Astrocyte (in vitro differentiated cells and primary cell): ENCODE results near the gene KYNU. TPM values are rescaled to one million over a fixed set of nuclear protein-coding genes. Genes with fewer than 3 reads are reported as not detected.
A peak's percentile ranks its signal among the peaks of the same experiment; 100 is the strongest.
"Not testable (repeated sequence)": the region's sequence is repeated elsewhere in the genome, so short reads cannot be mapped to it uniquely, and the experiment has no call there.

Experiments
- DNase-seq: peaks from one replicate; pipeline ENCODE4 v3.0.0-alpha.2; 2010; ENCODE audit warnings: low read depth
- FAIRE-seq: peaks from 2 replicates; lab custom pipeline; 2011; peaks lifted over from hg19 to GRCh38; lab: Jason Lieb, UNC
- H2AFZ ChIP-seq: 2 replicates; pipeline ENCODE4 v1.6.0; 2012; ENCODE audit warnings: low read depth, low read length, inconsistent platforms
- H3K27ac ChIP-seq: 2 replicates; pipeline ENCODE4 v1.5.1; 2011; ENCODE audit warnings: low read depth, low read length, inconsistent platforms
- H3K27me3 ChIP-seq: 2 replicates; pipeline ENCODE4 v1.6.0; 2011; ENCODE audit warnings: low read length, inconsistent platforms; ENCODE audit not compliant: insufficient read depth
- H3K36me3 ChIP-seq: 2 replicates; pipeline ENCODE4 v1.5.1; 2011; ENCODE audit warnings: low read length, inconsistent platforms; ENCODE audit not compliant: insufficient read depth
- H3K4me1 ChIP-seq: 2 replicates; pipeline ENCODE4 v1.5.1; 2011; ENCODE audit warnings: low read length, inconsistent platforms; ENCODE audit not compliant: insufficient read depth
- H3K4me2 ChIP-seq: 2 replicates; pipeline ENCODE4 v1.6.0; 2012; ENCODE audit warnings: low read length, inconsistent platforms
- H3K4me3 ChIP-seq: 2 replicates; pipeline ENCODE4 v1.5.1; 2011; ENCODE audit warnings: low read depth, mild to moderate bottlenecking, low read length, inconsistent platforms; ENCODE audit not compliant: insufficient read depth
- H3K79me2 ChIP-seq: 2 replicates; pipeline ENCODE4 v1.6.0; 2012; ENCODE audit warnings: mild to moderate bottlenecking, low read length, inconsistent platforms; ENCODE audit not compliant: insufficient read depth
- H3K9ac ChIP-seq: 2 replicates; pipeline ENCODE4 v1.6.0; 2012; ENCODE audit warnings: mild to moderate bottlenecking, low read length, inconsistent platforms
- H3K9me3 ChIP-seq: 2 replicates; pipeline ENCODE4 v1.5.1; 2012; ENCODE audit warnings: low read depth, mild to moderate bottlenecking, low read length, inconsistent platforms; ENCODE audit not compliant: insufficient read depth
- H4K20me1 ChIP-seq: 2 replicates; pipeline ENCODE4 v1.6.0; 2012; ENCODE audit warnings: low read length, inconsistent platforms; ENCODE audit not compliant: insufficient read depth
- H3K27ac Mint-ChIP-seq: one replicate; pipeline ENCODE4 v1.8.0; 2021; ENCODE audit warnings: mild to moderate bottlenecking, mixed read lengths; ENCODE audit not compliant: unreplicated experiment
- H3K27me3 Mint-ChIP-seq: one replicate; pipeline ENCODE4 v1.8.0; 2021; ENCODE audit warnings: low read depth, mixed read lengths; ENCODE audit not compliant: unreplicated experiment
- H3K36me3 Mint-ChIP-seq: one replicate; pipeline ENCODE4 v1.8.0; 2021; ENCODE audit warnings: low read depth, mixed read lengths; ENCODE audit not compliant: unreplicated experiment
- H3K4me1 Mint-ChIP-seq: one replicate; pipeline ENCODE4 v1.8.0; 2021; ENCODE audit warnings: low read depth, mixed read lengths; ENCODE audit not compliant: unreplicated experiment
- H3K4me3 Mint-ChIP-seq: one replicate; pipeline ENCODE4 v1.8.0; 2021; ENCODE audit warnings: mild to moderate bottlenecking, moderate library complexity, mixed read lengths; ENCODE audit not compliant: unreplicated experiment
- H3K9me3 Mint-ChIP-seq: one replicate; pipeline ENCODE4 v1.8.0; 2021; ENCODE audit warnings: mild to moderate bottlenecking, mixed read lengths; ENCODE audit not compliant: unreplicated experiment
- EZH2 ChIP-seq: IDR thresholded peaks from 2 replicates; pipeline ENCODE4 v1.6.1; 2012; ENCODE audit warnings: mild to moderate bottlenecking, low read length, inconsistent platforms; ENCODE audit not compliant: insufficient read depth
- total RNA-seq: library from RNA; stranded (reverse); gene quantifications from 2 replicates; pipeline ENCODE4 v1.2.1, GENCODE V29; 2021
- TF ChIP-seq, protein P1 (sequence below): IDR thresholded peaks from 2 replicates; pipeline ENCODE4 v1.5.1; 2011; ENCODE audit warnings: low read depth, mild to moderate bottlenecking, inconsistent platforms, low read length, moderate library complexity; ENCODE audit not compliant: insufficient read depth

The KYNU gene
- total RNA-seq, 1 donor from 2014 or later: 1.2 TPM

DNA sequence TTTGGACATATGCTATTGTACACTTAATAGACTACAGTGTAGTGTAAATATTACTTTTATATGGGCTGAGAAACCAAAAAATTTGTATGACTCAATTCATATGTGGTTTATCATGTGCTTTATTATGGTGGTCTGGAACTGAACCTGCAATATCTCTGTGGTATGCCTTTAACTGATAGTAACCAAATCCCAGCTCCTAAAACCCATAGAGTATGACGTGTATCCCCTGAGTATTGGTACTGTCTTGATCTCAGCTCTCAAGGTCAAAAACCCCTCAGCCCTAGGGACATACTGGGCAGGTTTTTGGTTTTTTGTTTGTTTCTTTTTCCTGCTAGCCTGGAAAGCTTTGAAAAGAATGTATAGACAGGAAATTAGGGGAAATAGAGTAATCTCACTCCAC, 209.6 kb downstream of the KYNU start:
- Mint-ChIP-seq H3K36me3 (no peaks in the 10 kb centered on the region), H3K27ac (no peak overlapping the region), H3K9me3 (no peaks in the 10 kb centered on the region), H3K4me1 (peaks cover 3% of the 10 kb centered on the region), H3K27me3 (no peaks in the 10 kb centered on the region), H3K4me3 (no peak overlapping the region)
- Histone ChIP-seq H3K4me2 (no peak overlapping the region), H3K9me3 (no peaks in the 10 kb centered on the region), H3K4me1 (peaks cover 4% of the 10 kb centered on the region), H4K20me1 (no peaks in the 10 kb centered on the region), H3K27me3 (no peaks in the 10 kb centered on the region), H3K27ac (no peak overlapping the region), H3K79me2 (no peaks in the 10 kb centered on the region), H3K36me3 (no peaks in the 10 kb centered on the region), H3K4me3 (no peak overlapping the region), H3K9ac (no peak overlapping the region), H2AFZ (no peak overlapping the region)
- peak; percentile 11 for DNase-seq
- no peak for FAIRE-seq
- TF ChIP-seq, protein P1, sequence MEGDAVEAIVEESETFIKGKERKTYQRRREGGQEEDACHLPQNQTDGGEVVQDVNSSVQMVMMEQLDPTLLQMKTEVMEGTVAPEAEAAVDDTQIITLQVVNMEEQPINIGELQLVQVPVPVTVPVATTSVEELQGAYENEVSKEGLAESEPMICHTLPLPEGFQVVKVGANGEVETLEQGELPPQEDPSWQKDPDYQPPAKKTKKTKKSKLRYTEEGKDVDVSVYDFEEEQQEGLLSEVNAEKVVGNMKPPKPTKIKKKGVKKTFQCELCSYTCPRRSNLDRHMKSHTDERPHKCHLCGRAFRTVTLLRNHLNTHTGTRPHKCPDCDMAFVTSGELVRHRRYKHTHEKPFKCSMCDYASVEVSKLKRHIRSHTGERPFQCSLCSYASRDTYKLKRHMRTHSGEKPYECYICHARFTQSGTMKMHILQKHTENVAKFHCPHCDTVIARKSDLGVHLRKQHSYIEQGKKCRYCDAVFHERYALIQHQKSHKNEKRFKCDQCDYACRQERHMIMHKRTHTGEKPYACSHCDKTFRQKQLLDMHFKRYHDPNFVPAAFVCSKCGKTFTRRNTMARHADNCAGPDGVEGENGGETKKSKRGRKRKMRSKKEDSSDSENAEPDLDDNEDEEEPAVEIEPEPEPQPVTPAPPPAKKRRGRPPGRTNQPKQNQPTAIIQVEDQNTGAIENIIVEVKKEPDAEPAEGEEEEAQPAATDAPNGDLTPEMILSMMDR: no peak
- no peak for TF ChIP-seq EZH2

DNA sequence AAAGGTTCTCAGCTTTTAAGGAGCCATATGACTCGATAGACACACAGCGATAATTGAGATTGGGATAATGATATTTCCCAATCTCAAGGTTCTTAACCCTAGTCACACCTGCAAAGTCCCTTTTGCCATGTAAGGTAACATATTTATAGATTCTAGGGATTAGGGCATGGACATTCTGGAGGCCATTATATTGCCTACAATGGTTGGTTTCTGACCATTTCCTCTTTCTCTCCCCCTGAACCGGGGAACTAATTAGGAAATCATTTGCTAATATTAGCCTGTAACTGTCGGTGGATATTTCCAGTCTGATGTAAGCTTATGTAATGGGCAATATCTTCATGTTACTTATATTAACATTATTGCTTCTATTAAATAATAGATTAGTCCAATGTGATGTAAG, 210.9 kb downstream of the KYNU start:
- Mint-ChIP-seq H3K27ac (no peak overlapping the region), H3K9me3 (no peaks in the 10 kb centered on the region)

DNA sequence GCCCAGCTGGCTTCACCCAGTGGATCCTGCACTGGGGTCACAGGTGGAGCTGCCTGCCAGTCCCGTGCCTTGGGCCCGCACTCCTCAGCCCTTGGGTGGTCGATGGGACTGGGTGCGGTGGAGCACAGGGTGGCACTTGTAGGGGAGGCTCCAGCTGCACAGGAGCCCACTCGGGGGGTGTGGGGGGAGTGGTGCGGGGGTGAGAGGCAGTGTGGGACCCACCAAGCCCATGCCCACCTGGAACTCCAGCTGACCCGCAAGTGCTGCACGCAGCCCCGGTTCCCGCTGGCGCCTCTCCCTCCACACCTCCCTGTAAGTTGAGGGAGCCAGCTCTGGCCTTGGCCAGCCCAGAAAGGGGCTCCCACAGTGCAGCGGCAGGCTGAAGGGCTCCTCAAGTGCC, 212.1 kb downstream of the KYNU start:
- H3K4me3 ChIP-seq, FAIRE-seq, H3K9me3 Mint-ChIP-seq, H3K27ac ChIP-seq, H3K27ac Mint-ChIP-seq, H2AFZ ChIP-seq, H3K4me1 ChIP-seq, H3K79me2 ChIP-seq, H3K4me2 ChIP-seq, H3K27me3 ChIP-seq, H3K9me3 ChIP-seq, H3K36me3 Mint-ChIP-seq, H4K20me1 ChIP-seq, H3K36me3 ChIP-seq, H3K9ac ChIP-seq, H3K4me1 Mint-ChIP-seq, DNase-seq, H3K27me3 Mint-ChIP-seq, H3K4me3 Mint-ChIP-seq: not testable (repeated sequence)

More for the DNA sequence above, 210.9 kb downstream of the KYNU start:
- H3K4me1 ChIP-seq: peaks cover 4% of the 10 kb centered on the region
- H3K27me3 ChIP-seq: no peaks in the 10 kb centered on the region
- H3K36me3 ChIP-seq: no peaks in the 10 kb centered on the region
- no peak overlapping the region for H2AFZ ChIP-seq
- no peaks in the 10 kb centered on the region for H3K36me3 Mint-ChIP-seq
- no peak for DNase-seq
- H3K4me3 ChIP-seq: no peak overlapping the region
- H3K4me2 ChIP-seq: no peak overlapping the region
- FAIRE-seq: no peak
- no peaks in the 10 kb centered on the region for H3K9me3 ChIP-seq
- no peak overlapping the region for H3K4me3 Mint-ChIP-seq
- TF ChIP-seq, protein P1: no peak
- no peak for TF ChIP-seq EZH2
- no peak overlapping the region for H3K9ac ChIP-seq
- no peaks in the 10 kb centered on the region for H4K20me1 ChIP-seq
- no peaks in the 10 kb centered on the region for H3K27me3 Mint-ChIP-seq
- H3K4me1 Mint-ChIP-seq: peaks cover 3% of the 10 kb centered on the region
- H3K79me2 ChIP-seq: no peaks in the 10 kb centered on the region
- no peak overlapping the region for H3K27ac ChIP-seq
